Astrocyte of the hippocampus (primary cell): Measurements from ENCODE around the gene ASS1.

Source experiments
- DNase-seq: peaks from one replicate; pipeline ENCODE4 v3.0.0; 2011; ENCODE audit warnings: low read depth, low spot score

Gene ASS1

DNA sequence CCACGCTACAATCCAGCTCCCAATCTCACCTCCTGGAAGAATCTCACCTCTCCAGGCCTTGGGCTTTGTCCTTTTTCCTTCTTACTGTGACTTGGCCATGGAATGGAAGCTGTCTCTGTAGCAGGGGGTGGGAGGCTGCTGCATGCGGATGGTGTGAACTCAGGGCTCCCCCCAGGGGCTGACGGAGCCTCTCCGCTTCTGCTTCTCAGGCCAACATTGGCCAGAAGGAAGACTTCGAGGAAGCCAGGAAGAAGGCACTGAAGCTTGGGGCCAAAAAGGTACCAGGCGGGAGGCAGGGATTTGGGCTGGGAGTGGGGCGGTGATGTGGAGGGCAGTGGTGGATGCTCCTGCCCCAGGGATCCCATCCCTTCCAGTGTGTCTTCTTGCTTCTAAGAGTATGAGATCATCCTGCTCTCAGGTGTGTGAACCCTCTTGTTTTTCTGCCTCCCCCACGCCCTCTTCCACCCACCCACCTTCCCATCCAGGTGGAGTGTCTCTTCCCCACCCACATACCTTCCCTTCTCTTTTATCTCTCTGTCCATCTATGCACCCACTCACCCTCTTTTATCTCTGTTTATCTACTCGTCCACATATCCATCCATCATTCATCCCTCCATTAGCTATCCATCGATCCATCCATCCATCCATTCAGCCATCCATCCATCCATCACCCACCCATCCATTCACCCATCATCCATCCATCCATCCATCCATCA lies 9.5 kb downstream of the ASS1 start:
- DNase-seq: no peak

DNA sequence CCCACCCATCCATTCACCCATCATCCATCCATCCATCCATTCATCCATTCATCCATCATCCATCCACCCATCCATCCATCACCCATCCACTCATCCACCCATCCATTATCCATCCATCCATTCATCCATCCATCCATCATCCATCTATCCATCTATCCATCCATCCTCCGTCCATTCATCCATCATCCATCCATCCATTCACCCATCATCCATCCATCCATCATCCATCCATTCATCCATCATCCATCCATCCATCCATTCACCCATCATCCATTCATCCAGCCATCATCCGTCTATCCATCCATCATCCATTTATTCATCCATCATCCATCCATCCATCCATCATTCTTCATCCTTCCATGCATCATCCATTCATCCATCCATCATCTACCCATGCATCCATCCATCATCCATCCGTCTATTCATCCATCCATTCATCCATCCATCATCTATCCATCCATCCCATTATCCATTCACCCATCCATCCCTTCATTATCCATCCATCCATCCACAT lies 10.1 kb downstream of the ASS1 start:
- DNase-seq: no peak

DNA sequence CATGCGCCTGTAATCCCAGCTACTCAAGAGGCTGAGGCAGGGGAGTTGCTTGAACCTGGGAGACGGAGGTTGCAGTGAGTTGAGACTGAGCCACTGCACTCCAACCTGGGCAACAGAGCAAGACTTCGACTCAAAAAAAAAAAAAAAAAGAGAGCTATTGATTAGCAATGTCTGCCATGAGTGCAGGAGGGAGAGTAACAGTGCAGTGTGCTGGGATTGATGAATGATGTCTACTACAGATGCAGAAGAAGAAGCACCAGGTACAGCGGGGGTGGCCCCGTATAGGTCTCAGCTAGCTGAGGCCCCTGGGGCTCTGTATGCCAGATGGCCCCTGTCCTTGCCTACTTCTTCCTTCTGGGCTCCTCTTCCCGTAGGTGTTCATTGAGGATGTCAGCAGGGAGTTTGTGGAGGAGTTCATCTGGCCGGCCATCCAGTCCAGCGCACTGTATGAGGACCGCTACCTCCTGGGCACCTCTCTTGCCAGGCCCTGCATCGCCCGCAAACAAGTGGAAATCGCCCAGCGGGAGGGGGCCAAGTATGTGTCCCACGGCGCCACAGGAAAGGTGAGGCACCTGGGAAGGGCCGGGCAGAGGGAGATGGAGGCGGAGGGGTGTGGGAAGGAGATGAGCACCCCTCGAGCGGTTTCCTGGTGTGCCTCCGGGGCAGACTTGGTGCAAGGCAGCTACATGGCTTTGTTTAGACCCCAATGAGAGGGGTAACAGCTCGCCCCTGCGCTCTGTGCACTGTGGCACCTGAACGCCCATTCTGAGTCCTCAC lies 13.5 kb downstream of the ASS1 start:
- DNase-seq: no peak

DNA sequence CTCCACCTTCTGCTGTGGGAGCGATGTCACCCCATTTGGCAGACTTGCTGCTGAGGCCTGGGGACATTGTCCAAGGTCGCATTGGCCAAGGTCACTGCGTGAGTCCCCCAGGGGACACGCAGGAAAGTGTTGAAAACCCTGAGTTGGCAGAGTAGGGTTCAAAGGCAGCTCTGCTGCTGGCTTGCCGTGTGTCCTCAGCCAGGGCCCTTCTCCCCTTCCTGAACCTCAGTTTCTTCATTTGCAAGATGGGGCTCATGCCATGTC lies 14.0 kb downstream of the ASS1 start:
- no peak for DNase-seq

DNA sequence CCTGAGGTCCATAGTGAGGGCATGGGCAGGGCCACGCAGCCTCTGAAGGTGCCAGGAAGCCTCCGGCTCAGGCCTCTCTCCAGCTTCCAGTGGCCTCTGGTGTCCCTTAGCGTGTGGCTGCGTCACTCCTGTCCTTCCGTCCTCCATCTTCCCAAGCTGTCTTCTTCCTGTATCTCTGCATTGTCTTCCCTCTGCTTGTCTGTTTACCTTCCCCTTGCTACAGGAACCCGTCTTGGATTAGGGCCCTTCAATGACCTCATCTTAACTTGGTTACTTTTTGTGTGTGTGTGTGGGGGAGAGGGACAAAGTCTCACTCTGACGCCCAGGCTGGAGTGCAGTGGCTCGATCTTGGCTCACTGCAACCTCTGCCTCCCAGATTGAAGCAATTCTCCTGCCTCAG lies 14.4 kb downstream of the ASS1 start:
- no peak for DNase-seq

DNA sequence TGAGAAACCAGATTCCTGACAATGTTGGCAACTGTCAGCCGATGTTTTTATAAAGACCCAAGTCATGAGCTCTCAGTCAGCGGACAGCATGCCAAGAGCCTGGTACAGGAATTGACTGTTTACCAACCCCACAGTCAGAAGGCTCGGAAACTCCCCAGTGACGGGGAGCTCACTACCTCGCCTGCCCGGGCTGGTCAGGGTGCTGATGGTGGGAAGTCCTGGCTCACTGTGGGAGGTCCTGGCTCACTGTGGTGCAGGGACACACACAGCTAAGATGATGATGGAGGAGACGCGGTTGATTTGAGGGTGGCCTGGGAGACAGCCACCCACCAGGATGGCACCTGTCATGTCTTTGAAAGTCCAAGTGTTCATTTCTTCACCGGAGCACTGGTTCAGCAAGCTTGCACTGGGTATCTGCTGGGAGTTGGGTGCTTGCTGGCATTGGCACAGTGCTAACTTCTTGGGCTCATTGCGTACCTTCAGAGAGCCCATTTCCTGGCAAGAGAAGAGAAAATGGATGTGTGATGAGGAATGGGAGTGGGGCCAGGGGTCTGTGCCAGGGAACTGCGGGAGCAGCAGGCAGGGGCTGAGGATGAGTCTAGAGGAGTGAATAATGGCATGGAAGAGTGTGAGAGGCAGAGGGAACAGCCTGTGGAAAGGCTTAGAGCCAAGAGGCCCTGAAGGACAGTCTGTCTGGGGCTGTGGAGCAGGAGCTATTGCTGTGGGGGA lies 15.3 kb downstream of the ASS1 start:
- DNase-seq: no peak

DNA sequence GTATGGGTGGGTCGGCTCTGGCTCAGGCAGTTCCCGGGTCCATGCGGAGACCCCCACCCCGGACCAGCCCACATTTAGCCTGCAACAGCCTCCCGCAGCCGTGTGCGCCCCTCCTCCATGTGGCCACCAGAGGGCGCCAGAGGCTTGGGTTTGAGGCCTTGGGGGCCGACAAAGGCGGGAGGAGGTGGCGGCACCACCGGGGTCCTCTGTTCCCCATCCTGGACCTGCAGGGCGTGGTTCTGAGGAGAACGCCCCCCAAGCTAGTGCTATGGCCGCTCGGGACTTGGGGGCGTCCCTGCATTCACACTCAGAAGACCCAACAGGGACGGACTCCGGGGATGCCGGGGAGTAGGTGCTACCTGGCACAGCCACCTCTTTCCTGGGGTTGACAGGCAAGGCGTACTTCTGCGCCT lies 16.5 kb downstream of the ASS1 start:
- DNase-seq: peak; percentile 73

DNA sequence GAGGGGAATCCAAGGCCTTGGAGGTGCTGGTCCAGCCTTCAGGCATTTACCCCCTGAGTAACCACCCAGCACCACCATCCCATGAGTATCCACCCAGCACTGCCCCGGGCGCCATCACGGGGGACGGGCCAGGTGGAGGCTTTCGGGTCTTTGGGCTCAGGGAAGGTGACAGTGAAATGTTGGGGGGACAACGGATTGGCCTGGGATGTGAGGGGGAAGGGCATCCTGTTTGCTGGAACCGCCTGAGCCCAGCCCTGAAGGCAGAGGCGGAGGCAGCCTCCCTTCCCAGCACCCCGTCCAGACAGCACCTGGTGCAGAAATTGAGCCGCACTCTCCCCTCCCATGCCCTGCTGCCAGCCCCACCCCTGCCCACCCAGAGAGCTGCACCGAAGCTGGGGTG lies 17.0 kb downstream of the ASS1 start:
- no peak for DNase-seq

DNA sequence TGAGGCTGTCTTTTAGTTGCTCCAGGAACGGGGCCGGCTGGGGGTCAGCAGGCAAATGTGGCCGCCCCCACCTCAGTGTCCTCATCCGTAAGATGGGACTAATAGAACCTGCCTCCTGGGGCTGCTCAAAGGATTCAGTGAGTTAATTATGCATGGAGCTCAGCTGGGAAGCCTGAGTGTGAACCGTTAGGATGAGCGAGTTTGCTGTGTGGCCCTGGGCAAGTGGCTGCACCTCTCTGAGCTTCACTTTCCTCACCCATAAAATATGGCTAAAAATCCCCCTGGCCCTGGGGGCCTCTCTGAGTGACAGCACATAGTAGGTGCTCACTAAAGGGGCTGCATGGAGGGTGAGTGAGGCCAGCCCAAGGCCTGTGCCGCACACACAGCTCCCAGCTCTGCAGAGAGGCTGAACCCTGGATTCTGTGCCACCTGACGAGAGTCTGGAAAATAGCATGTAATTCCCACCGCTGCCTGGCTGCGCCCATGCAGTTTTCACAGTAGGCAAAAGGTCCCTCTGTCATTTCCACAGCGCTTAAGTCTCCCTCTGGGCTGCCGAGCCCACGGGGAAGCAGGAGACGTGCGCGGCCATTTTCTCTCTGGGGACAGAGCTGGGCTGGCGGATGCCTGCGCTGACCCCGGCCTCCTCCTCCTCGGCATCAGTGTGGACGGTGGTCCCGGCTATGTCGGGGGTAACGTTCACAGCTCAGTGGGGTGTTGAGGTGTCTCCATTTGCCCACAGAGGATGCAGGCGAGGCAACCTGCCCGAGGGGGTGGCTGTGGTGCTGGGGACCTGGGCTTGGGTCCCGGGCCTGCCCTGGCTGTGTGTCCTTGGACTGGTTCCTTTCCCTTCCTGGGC lies 18.2 kb downstream of the ASS1 start:
- no peak for DNase-seq

DNA sequence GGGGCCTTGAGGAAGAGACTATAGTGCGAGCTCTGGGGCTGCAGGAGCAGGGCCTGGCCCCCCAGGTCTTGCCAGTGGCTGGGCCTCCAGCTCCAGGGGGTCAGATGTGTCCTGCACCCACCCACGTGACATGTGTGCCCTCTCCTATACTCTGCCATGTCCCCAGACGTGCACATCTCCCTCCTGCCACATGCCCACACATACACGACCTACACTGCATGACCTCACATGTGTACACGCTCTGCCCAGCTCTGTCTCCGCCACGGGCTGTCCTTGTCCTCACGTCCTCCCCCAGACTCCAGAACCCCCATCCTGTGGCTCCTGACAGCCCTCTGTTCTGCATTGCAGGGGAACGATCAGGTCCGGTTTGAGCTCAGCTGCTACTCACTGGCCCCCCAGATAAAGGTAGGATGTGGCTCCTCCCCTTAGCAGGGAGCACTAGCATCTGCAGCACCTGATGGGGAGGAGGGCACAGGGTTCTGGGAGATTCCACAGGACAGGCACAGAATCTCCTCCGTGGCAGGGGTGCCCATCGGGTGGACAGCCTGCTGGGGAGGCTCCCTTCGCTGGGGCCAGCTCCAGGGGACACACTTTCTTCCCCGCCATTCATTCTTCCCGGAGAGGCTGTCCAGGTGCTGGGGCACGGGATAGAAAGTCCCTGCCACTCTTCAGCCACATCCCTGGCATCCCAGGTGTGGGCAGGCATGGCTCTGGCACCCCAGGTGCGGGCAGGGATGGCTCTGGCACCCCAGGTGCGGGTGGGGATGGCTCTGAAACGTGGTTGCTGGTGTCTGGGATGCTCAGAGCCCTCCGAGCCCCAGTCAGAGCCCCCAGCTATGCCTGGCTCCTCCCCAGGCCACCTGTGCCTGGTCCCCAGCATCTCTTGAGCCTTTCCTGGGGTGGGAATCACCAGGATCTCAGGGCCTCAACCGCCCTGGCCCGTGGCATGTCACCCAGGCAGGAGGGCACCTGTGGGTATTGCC lies 19.3 kb downstream of the ASS1 start:
- DNase-seq: no peak

DNA sequence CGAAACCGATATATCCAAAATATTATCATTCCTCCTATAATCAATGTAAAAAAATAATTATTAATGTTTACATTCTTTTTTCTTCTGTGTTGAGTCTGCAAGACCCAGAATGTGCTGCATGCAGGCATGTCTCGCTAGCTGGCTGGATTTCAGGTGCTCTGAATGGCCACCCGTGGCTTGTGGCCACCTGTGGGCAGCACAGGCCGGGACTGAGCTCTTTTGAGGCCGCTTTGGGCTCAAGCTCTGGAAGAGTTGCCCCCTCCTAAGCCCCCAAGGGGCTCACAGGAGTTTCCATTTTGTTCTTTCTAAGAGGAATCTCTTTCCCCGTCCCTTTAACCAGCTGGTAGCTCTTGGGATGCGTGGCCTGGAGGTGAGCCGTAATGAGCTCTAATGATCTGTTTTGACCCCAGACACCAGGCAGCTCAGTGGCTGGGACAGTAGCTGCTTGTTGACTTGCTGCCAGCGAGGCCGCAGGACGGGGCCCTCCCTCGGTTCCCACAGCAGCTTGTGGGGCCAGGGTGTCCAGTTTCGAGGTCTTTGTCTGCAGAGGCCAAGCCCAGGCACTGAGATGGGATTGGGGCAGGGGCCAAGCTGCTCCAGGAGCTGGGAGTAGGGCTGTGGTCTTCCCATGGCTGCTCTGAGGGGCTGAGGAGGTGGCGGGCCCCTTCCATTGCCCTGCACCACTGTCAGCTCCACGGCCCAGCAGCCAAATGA lies 20.8 kb downstream of the ASS1 start:
- DNase-seq: no peak

DNA sequence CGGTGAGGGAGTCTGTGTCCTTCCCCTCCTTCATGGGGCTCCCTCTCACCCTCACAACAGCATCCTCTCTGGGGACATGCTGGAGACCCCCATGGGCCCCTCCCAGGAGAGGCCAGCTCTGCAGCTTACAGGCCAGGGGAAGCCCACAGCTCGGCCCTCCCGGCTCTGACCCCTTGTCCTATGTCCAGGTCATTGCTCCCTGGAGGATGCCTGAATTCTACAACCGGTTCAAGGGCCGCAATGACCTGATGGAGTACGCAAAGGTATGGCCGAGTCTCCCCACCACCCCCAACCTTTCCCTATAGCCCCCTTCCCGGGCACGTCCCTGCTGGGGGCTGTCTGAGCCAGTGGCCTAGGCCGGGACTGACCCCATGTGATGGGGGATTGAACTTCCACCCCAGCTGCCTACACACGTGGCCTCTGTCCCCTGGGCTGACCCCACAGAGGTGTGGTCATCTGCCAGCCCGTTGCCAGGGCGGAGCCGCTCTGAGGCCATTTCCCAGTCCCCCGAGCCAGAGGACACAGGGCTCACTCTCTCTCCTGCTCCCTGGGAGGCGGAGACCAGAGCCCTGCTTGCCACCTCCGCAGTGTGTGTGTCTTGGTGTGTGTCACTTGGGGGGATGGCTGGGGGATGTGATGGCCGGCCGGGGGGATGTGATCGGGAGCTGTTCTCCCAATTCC lies 21.9 kb downstream of the ASS1 start:
- no peak for DNase-seq

DNA sequence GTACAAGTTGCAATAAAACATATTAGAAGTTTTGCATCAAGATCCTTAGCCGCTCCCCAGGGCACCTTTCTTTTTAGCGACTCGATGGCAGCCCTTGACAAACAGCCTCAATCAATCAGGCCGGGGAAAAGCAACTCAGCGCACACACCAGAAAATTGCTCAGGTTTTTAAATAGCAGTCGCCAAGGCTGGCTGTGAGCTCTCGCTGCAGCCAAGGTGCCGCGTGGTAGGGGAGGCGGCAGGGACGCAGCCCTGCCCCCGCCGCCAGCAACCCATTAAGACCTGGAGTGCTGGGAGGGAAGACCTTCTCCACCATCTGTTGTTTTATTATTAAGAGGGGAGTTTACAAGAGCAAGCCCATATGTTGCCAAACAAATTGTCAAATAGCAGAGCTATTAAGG lies 22.6 kb downstream of the ASS1 start:
- DNase-seq: no peak

DNA sequence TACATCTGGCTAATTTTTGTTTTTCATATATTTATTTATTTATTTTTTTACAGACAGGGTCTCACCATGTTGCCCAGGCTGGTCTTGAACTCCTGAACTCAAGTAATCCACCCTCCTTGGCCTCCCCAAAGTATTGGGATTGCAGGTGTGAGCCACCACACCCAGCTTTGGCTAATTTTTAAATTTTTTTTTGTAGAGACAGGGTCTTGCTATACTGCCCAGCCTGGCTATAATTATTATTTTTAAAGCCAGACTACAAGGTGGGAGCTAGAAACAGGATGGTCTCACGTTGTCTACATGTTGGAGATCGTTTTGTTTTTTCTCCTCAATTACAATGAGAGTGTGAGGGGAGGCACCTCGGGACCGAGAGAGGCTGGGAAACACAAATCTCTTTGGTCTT lies 23.8 kb downstream of the ASS1 start:
- DNase-seq: no peak

DNA sequence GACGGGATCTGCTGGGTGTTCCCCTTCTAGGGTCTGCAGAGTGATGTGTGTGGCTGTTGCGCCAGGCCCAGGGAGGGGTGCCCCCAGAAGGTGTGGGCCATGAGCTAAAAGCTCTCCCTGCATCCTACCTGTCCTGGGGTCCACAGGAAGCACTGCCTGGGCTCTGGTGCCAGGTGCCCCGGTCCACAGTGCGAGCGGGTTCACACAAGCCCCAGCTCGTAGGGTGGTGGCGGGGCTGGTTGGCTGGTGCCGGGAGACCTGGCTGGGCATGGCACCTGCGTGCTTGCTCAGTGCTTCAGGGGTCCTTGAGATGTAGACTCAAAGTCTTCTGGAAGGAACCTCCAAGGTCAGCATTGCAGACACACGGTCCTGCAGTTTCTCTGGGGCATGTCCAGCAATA lies 25.5 kb downstream of the ASS1 start:
- no peak for DNase-seq

DNA sequence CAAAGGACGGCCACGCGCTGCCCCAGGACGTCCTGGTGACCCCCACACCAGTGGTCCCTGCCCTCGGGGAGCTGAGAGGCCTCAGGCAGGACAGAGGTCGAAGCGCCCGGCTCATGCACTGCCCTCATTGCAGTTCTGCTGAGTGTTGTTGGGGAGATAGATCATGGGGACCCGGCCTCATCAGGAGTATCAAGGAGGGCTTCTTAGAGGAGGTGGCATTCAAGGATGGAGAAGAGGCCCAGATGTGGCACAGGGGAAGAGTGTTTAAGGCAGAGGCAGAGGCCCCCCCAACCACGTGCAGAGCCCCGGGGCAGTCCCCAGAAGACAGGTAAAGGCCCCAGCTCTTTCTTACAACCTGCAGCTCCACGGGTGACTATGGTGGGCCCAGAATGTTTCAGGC lies 26.2 kb downstream of the ASS1 start:
- no peak for DNase-seq

DNA sequence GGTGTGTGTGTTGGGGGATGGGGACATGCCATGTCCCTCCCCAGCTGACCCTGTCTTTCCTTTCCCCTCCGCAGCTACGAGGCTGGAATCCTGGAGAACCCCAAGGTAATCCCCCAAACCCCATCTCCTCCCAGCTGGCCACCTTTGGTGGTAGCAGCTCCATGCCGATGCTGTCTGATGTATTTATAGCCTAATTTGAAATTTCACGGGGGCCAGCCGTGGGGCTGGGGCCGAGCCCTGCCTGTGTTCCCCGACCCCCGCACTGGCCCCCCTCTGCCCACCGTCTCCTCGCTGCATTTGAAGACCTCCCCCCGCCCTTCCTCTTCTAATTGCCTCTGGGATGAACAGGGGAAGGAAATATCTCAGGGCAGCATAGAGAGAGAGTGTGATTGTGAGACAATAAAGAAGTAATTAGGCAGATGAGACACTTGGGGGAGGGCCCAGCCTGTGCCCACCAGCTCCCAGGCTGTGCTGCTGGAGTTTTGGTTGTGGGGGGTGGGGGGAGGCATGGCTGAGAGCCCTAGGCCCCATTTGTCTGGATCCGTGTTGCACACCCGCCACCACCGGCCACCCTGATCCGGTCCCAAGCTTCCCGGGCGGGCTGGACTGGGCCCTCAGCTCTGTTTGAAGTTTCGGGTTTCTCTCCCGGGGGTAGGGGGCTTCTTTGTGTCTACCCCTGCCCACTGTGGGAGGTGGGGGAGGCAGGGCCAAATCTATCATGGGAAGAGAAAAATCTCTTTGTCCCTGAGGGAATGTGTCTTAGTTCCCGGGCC lies 26.8 kb downstream of the ASS1 start:
- no peak for DNase-seq

DNA sequence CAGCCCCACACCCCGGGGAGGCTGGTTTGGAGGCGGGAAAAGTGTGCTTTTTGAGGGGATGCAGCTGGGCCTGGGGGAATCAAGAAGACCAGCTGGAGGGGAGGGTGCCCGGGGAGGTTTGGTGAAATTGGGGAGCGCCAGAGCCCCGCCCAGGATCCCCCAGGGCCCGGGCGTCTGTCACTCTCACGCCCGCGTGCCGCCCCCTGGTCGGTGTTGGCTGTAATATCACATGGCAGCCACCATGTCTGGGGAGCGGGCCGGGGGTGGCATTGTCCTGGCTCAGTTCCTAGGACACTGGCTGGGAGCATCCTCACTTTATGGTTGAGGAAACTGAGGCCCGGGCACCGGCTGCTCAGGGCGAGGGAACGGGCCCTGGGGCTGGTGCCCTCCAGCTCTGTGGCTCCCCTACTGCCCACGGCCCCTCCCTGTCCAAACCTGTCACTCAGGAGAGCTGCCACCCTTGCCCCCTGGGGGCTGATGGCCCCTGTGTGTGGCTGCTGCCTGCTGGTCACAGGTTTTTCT lies 27.5 kb downstream of the ASS1 start:
- no peak for DNase-seq
